Measurements from ENCODE around the gene IL17C.

DNA sequence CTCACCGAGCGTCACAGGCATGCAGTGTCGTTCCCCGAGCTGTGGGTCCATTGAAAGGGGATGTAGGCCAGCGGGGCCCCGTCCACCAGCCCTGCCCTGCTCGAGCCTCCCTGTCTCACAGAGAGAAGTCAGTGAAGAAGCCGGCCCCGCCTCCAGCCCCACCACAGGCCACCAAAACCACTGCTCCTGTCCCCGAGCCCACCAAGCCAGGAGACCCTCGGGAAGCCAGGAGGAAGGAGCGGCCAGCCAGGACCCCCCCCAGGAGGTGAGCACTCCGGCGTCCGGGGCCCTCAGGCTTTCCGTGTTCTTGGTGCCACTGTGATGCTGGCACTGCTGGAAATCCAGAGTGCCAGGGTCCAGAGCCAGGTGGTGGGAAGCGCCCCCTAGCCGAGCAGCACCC lies 13.9 kb upstream of the IL17C start:
- TF ChIP-seq, protein P1, sequence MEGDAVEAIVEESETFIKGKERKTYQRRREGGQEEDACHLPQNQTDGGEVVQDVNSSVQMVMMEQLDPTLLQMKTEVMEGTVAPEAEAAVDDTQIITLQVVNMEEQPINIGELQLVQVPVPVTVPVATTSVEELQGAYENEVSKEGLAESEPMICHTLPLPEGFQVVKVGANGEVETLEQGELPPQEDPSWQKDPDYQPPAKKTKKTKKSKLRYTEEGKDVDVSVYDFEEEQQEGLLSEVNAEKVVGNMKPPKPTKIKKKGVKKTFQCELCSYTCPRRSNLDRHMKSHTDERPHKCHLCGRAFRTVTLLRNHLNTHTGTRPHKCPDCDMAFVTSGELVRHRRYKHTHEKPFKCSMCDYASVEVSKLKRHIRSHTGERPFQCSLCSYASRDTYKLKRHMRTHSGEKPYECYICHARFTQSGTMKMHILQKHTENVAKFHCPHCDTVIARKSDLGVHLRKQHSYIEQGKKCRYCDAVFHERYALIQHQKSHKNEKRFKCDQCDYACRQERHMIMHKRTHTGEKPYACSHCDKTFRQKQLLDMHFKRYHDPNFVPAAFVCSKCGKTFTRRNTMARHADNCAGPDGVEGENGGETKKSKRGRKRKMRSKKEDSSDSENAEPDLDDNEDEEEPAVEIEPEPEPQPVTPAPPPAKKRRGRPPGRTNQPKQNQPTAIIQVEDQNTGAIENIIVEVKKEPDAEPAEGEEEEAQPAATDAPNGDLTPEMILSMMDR (conservative IDR thresholded peaks at IDR 0.05; ENCODE audit: low read depth, low read length), result no peak
- TF ChIP-seq EZH2 (IDR thresholded peaks at IDR 0.05; ENCODE audit: low read length, unreplicated experiment), result no peak
